ENCODE results near the gene ASGR1. TPM values are rescaled to one million over a fixed set of nuclear protein-coding genes. Genes with fewer than 3 reads are reported as not detected.

The ASGR1 gene
- total RNA-seq, 1 experiment from 2014 or later: 6.1 TPM

GRCh38 chr17:7222093-7222971 lies 43.2 kb upstream of the ASGR1 start:
- intact Hi-C loops (cut with micrococcal nuclease; ENCODE audit: unreplicated experiment): no loop called here
- Histone ChIP-seq H3K36me3 (ENCODE audit: insufficient read depth, low read length, poor library complexity, severe bottlenecking) (peaks cover 63% of the 10 kb centered on the region), H3K27me3 (replicated peaks; ENCODE audit: insufficient read depth, low read depth, low read length, poor library complexity) (no peaks in the 10 kb centered on the region), H3K4me1 (ENCODE audit: insufficient read depth, low read length, poor library complexity, severe bottlenecking) (peaks cover 26% of the 10 kb centered on the region), H3K4me3 (ENCODE audit: low read depth, low read length, poor library complexity, severe bottlenecking) (no peak overlapping the region), H3K9me3 (ENCODE audit: low read depth, low read length, poor library complexity, severe bottlenecking) (no peaks in the 10 kb centered on the region), H3K27ac (ENCODE audit: low read depth, low read length, poor library complexity, severe bottlenecking) (peak overlapping the region; percentile 49)
- ChIA-PET CTCF (interaction anchor here (2.0 kb wide), 1 partner anchor 74 kb away, joined by 12 read pairs; no protein-coding TSS in a partner anchor), POLR2A (ENCODE audit: low non-redundant PET) (interaction anchor here (0.7 kb wide), 1 partner anchor 11 kb away, joined by 3 read pairs; no protein-coding TSS in a partner anchor)
- no peak for TF ChIP-seq EZH2 (IDR thresholded peaks at IDR 0.05; ENCODE audit: borderline replicate concordance, low read depth, low read length, poor library complexity, severe bottlenecking)
- TF ChIP-seq, protein P1, sequence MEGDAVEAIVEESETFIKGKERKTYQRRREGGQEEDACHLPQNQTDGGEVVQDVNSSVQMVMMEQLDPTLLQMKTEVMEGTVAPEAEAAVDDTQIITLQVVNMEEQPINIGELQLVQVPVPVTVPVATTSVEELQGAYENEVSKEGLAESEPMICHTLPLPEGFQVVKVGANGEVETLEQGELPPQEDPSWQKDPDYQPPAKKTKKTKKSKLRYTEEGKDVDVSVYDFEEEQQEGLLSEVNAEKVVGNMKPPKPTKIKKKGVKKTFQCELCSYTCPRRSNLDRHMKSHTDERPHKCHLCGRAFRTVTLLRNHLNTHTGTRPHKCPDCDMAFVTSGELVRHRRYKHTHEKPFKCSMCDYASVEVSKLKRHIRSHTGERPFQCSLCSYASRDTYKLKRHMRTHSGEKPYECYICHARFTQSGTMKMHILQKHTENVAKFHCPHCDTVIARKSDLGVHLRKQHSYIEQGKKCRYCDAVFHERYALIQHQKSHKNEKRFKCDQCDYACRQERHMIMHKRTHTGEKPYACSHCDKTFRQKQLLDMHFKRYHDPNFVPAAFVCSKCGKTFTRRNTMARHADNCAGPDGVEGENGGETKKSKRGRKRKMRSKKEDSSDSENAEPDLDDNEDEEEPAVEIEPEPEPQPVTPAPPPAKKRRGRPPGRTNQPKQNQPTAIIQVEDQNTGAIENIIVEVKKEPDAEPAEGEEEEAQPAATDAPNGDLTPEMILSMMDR (conservative IDR thresholded peaks at IDR 0.05; ENCODE audit: low read depth, low read length): no peak
- peak; percentile 13 for DNase-seq (ENCODE audit: low spot score)
- BruUV-seq (replicated peaks): no TSS peak

- ChIA-PET CTCF (interaction anchor here (0.6 to 2.0 kb wide), 7 partner anchors 15 to 176 kb away, joined by 3 to 12 read pairs (median 3); no protein-coding TSS in a partner anchor), POLR2A (ENCODE audit: low non-redundant PET) (interaction anchor here (0.5 to 0.7 kb wide), 2 partner anchors 12 to 76 kb away, joined by 3 to 18 read pairs; no protein-coding TSS in a partner anchor)
- Histone ChIP-seq H3K27ac (ENCODE audit: low read depth, low read length, poor library complexity, severe bottlenecking) (peak overlapping the region; percentile 93), H3K4me3 (ENCODE audit: low read depth, low read length, poor library complexity, severe bottlenecking) (peak overlapping the region; percentile 94), H3K27me3 (replicated peaks; ENCODE audit: insufficient read depth, low read depth, low read length, poor library complexity) (no peaks in the 10 kb centered on the region), H3K4me1 (ENCODE audit: insufficient read depth, low read length, poor library complexity, severe bottlenecking) (peaks cover 29% of the 10 kb centered on the region), H3K36me3 (ENCODE audit: insufficient read depth, low read length, poor library complexity, severe bottlenecking) (peaks cover 55% of the 10 kb centered on the region), H3K9me3 (ENCODE audit: low read depth, low read length, poor library complexity, severe bottlenecking) (no peaks in the 10 kb centered on the region)
- intact Hi-C loops (cut with micrococcal nuclease; ENCODE audit: unreplicated experiment): no loop called here
- DNase-seq (ENCODE audit: low spot score): no peak
- no TSS peak for BruUV-seq (replicated peaks)
- no peak for TF ChIP-seq EZH2 (IDR thresholded peaks at IDR 0.05; ENCODE audit: borderline replicate concordance, low read depth, low read length, poor library complexity, severe bottlenecking)
- TF ChIP-seq, protein P1 (conservative IDR thresholded peaks at IDR 0.05; ENCODE audit: low read depth, low read length): no peak
Observed at GRCh38 chr17:7221278-7222092, 42.3 kb upstream of the ASGR1 start.

DNA sequence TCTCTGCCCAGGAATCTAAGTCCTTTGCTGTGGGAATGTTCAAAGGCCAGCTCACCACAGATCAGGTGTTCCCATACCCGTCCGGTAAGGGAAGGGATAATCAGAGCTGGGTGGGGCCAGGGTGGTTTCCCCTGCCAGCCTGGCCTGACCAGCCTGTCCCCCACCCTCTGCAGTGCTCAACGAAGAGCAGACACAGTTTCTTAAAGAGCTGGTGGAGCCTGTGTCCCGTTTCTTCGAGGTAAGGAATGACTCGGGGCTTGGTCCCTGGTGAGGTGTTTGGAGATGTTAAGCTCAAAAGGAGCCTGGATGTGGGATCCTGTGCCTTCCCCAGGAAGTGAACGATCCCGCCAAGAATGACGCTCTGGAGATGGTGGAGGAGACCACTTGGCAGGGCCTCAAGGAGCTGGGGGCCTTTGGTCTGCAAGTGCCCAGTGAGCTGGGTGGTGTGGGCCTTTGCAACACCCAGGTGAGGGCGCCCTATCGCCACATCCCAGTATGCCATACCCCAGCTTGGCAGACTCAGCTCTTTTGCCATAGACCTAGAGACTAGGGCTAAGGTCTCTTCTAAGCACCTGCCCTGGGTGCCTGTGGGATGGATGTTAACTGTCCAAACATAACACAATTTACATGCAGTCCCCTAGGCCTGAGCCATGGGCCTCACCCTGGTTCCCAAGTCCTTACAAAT lies 41.6 kb upstream of the ASGR1 start:
- Histone ChIP-seq H3K27me3 (replicated peaks; ENCODE audit: insufficient read depth, low read depth, low read length, poor library complexity) (no peaks in the 10 kb centered on the region), H3K4me1 (ENCODE audit: insufficient read depth, low read length, poor library complexity, severe bottlenecking) (peaks cover 36% of the 10 kb centered on the region), H3K9me3 (ENCODE audit: low read depth, low read length, poor library complexity, severe bottlenecking) (no peaks in the 10 kb centered on the region), H3K36me3 (ENCODE audit: insufficient read depth, low read length, poor library complexity, severe bottlenecking) (peaks cover 47% of the 10 kb centered on the region), H3K4me3 (ENCODE audit: low read depth, low read length, poor library complexity, severe bottlenecking) (peak overlapping the region; percentile 94), H3K27ac (ENCODE audit: low read depth, low read length, poor library complexity, severe bottlenecking) (peak overlapping the region; percentile 93)
- ChIA-PET CTCF (interaction anchor here (0.6 to 2.0 kb wide), 7 partner anchors 15 to 175 kb away, joined by 3 to 12 read pairs (median 3); no protein-coding TSS in a partner anchor), POLR2A (ENCODE audit: low non-redundant PET) (interaction anchor here (0.5 to 0.7 kb wide), 2 partner anchors 20 to 75 kb away, joined by 4 to 18 read pairs; no protein-coding TSS in a partner anchor)
- peak; percentile 76 for DNase-seq (ENCODE audit: low spot score)
- TF ChIP-seq EZH2 (IDR thresholded peaks at IDR 0.05; ENCODE audit: borderline replicate concordance, low read depth, low read length, poor library complexity, severe bottlenecking): no peak
- TF ChIP-seq, protein P1 (conservative IDR thresholded peaks at IDR 0.05; ENCODE audit: low read depth, low read length): peak; percentile 63
- intact Hi-C loops (cut with micrococcal nuclease; ENCODE audit: unreplicated experiment): no loop called here
- no TSS peak for BruUV-seq (replicated peaks)

All from A673 (cell line).